SHP77 treated with DMSO at 0.1 percent for 48 hours (cell line): ENCODE measurements around the gene FKBP1B.
A peak's percentile ranks its signal among the peaks of the same experiment; 100 is the strongest.
"Not testable (repeated sequence)": the region's sequence is repeated elsewhere in the genome, so short reads cannot be mapped to it uniquely, and the experiment has no call there.

Source experiments
- DNase-seq: peaks from one replicate; lab custom pipeline; 2025; lab: John Stamatoyannopoulos, UW

Gene FKBP1B

DNA sequence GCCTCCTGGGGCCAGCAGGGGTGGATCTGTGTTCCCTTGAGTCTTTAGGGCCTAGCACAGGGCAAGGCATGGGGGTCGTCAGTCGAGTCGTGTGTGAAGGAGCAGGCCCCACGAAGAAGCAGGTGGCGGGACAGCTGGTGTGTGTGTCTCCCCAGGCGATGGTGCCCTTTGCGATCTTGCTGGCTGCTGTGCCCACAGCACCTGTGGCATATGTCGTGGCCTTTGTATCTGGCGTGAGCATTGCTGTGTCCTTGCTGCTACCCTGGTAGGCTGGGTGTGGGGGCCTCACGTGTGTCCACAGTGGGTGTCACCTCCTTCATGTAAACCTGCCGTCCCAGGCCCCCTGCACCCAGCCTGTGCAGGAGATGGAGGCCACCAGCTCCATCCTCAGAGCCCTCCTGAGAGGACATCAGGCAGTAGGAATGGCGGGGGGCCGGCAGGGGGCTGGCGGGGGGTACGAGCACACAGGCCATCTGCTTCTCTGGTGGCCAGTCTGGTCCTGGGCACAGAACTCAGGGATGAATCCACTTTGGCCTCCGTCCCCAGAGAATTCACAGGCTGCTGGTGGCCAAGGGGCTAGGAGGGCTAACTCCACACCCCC is 26.5 kb upstream of the FKBP1B start:
- DNase-seq = no peak

DNA sequence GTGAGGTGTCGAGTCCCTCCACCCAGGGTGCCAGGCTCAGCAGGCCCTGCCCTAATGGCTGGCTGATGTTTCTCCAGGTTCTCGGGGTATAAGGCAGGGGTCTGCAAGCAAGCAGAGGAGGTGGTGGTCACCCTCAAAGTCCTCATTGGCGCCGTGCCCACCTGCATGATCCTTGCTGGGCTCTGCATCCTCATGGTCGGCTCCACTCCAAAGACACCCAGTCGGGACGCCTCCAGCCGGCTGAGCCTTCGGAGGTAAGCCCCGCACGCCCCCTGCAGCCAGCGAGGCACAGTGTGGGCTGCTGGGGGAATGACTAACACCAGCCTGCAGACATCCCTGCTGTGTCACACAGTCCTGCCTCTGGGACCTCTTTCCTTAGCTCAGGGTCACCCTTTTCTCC is 25.5 kb upstream of the FKBP1B start:
- DNase-seq = no peak

DNA sequence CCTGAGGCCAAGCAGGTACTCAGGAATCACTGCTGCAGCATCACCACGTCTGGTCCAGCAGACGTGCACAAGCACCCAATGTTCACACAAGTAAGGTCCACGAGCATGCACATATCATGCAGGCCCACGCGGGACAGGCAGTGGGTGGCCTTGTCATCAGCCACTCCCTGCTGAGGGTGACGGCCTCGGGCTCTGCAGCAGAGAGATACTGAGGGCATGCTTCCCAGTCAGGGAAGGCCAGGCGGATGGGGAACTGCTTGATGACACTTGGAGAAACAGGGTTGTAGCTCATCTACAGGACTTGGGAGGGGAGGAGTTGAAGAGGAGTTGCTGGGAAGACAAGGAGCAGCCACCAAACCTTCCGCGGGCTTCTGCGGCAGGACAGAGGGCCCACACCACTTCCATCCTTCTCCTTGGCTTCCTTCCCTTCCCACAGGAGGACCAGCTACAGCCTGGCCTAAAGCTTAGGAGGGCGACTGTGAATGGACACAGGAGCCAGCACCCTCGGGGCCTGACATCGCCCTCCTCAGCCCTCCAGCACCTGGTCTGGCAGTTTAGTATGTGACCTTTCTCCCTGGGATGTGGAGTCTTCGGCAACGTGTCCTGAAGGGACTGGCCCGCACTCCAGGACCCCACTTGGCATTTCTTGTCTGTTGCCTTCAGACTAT is 24.4 kb upstream of the FKBP1B start:
- no peak for DNase-seq

DNA sequence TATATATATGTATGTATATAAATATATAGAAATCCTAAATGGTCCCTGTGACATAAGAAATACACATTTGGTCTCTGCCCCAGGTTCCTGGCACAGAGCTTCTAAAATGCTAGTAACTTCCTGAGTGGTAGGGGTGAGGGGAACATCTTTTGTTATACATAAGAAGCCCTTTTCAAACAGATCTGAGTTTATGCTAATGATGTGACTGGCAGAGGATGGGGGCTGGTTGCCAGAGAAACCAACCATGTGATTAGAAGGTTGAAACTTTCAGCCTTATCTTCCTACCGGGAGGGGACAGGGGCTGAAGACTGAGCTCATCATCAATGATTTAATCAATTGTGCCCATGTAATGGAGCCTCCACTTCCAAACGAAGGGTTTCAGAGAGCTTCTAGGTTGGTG is 23.3 kb upstream of the FKBP1B start:
- DNase-seq = no peak

DNA sequence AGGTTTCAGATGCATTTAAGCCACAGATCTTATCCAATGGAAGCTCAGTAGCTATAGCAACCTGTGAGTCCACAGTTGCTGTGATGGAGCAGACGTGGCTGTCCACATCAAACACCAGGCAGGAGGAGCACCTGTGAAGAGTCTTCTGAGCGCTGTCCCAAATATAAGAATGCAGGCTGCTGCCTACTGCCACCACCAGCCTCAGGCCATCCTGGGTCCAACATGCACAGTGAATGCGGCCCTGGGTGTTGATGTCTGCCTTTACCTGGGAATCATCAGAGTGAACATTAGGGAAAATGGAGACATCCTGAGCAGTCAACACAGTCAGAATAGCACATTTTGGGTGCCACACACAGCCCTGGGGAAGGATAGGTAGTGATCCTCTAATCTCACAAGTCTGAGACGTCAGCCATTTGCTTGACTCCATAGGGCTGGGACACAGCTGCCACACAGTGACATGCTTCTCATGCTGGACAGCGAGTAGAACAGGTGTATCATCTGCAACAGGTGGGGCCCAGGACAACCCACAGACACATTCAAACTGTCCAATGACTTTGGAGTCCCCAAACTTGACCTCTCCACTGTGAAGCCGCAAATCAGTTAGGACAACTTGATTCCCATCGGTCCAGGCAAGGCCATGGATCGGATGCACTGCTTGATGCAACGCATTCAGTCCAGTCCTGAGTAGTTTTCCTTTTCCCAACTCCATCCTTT is 10.6 kb upstream of the FKBP1B start:
- DNase-seq = no peak

DNA sequence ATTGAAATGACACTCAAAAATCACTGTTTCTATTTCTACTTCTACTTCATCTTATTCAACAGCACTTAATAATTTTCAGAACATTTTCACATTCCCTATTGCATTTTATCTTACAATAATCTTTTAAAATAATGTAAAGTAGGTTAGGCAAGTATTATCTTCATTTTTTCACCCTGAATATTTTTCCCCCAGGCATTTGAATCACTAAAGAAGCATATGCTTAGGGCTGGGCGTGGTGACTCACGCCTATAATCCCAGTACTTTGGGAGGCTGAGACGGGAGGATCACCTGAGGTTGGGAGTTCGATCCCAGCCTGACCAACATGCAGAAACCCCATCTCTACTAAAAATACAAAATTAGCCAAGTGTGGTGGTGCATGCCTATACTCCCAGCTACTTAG is 9.0 kb upstream of the FKBP1B start:
- no peak for DNase-seq

DNA sequence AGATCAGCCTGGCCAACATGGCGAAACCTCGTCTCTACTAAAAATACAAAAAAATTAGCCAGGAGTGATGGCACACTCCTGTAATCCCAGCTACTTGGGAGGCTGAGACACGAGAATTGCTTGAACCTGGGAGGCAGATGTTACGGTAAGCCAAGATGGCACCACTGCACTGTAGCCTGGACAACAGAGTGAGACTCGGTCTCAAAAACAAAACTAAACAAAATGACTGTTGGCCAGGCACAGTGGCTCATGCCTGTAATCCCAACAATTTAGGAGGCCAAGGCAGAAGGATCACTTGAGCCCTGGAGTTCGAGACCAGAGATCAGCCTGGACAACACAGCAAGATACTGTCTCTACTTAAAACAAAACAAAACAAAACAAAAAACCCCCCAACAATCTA is 6.4 kb upstream of the FKBP1B start:
- not testable (repeated sequence) for DNase-seq

DNA sequence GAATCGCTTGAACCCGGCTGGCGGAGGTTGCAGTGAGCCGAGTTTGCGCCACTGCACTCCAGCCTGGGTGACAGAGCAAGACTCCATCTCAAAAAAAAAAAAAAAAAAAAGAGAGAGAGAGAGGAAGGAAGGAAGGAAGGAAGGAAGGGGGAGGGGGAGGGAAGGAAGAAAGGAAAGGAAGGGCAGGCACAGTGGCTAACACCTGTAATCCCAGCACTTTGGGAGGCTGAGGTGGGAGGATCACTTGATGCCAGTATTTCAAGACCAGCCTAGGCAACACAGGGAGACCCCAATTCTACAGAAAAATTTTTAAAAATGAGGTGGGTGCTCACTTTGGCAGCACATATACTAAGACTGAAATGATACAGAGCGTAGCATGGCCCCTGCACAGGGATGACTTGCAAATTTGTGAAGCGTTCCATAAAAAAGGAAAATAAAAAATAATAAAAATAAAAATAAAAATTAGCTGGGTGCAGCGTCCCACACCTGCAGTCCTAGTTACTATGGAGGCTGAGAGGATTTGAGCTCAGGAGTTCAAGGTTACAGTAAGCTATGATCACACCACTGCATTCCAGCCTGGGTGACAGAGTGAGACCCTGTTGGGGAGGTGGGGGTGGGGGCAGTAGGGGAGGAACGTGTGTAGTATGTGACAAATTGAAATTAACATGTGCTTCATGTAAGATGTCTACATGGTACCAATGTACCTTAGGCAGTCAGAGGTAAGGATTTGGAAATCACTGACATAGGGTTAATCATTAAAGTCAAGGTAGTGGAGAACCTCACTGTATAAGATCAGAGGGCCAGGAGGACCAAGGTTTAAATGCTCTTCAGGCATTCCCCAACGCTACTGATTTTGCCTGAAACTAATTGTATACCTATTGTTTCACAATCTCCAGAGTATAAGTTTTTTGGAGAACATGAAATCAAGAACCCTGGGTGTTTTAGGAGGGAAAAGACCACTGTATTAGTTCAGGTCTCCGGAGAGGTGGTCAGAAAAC is 3.7 kb upstream of the FKBP1B start:
- DNase-seq = no peak

DNA sequence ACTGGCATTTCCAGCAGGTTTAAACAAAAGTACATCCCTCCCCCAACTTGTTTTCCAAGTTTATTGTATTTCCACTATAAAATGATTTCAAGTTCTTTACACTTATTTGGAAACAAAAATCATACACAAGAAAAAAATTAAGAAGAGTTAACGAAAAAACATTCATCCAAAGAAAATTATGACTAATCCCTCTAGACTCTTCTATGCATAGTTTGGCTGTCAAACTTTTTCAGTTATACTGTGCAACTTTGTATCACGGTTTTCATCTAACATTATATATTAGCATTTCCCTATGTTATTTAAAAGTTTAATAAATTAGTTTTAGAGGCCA is 3.0 kb upstream of the FKBP1B start:
- DNase-seq = no peak

DNA sequence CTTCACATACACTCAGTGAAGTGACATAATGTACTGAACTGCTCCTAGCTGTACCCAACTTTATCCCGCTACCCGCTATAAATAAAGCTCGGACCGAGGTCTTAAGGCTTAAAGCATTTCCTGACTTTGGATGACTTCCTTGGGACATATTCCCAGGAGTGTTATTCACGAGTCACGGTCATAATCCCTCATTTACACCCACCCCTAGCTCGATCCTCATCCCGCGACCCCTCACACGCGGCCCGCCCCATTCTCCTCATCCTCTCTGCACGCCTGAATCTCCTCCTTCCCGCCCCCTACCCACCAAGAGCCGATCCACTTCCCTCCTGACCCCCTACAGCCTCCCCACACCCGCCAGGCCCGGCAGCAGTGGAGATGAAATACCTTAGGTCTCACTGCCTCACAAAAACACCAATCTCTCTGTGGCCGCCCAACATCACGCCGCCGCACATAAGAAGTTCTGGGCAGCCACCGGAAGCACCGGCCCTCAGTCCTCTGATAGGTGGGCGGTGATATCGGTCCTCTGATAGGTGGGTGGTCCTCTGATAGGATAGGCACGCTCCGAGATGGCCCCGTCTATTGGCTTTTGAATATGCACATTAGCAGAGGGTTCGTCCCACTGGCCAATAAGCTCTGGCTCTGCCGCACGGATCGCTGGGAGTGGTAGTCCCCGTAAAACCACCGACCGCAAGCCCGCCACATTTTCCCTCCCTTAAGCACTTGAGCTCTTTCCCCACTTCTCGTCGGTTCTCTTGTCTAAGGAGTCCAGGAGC is 2.4 kb upstream of the FKBP1B start, which contains the start of gene WDCP:
Gene WDCP (minus strand): TSS at position 462 of the 773 bp plus-strand sequence. CDS start 7,897 bp downstream, outside the sequence.
- peak; percentile 98 for DNase-seq

DNA sequence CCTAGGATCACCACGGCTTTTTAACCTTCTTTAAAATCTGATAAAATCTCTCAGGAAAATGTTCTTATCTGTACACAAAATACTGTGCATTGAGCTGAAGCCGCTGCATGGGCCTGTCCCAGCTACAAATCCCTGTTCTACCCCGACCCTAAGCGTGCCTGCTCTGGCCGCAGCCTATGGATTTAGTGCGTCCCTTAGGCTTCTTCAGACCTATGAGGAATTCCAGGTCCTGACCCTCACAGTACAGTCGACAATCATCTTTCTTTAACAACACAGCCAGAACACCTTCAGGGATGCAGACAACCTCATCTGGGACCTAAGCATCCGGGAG is 1.9 kb upstream of the FKBP1B start:
- no peak for DNase-seq

DNA sequence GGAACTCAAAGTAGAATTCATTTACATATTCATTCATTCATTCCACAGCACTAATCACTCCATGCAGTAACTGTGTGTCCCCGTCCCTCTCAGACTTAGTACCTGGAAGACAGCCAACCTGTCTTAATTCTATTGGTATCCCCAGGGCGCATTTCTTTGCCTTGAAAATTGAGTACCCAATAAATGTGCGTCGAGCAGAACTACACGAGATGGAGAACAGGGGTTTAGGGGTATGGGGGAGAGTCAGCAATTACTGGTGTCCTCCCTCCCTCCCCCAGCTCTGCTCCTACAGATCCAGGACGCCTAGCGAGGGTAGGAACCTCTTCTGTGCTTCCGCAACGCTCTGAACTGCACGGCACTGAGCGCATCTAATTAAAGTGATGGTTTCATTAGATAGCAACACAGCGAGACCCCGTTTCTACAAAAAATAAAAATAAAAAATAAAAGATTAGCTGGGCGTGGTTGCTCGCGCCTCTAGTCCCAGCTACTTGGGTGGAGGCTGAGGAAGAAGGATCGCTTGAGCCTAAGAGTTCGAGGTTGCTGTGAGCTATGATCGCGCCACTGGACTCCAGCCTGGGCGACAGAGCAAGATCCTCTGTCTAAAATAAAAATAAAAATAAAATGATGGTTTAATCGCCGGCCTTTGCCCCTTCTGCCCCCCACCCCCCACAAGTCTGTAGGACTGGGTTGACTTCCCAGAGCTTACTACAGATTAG is 614 bp upstream of the FKBP1B start:
- no peak for DNase-seq

DNA sequence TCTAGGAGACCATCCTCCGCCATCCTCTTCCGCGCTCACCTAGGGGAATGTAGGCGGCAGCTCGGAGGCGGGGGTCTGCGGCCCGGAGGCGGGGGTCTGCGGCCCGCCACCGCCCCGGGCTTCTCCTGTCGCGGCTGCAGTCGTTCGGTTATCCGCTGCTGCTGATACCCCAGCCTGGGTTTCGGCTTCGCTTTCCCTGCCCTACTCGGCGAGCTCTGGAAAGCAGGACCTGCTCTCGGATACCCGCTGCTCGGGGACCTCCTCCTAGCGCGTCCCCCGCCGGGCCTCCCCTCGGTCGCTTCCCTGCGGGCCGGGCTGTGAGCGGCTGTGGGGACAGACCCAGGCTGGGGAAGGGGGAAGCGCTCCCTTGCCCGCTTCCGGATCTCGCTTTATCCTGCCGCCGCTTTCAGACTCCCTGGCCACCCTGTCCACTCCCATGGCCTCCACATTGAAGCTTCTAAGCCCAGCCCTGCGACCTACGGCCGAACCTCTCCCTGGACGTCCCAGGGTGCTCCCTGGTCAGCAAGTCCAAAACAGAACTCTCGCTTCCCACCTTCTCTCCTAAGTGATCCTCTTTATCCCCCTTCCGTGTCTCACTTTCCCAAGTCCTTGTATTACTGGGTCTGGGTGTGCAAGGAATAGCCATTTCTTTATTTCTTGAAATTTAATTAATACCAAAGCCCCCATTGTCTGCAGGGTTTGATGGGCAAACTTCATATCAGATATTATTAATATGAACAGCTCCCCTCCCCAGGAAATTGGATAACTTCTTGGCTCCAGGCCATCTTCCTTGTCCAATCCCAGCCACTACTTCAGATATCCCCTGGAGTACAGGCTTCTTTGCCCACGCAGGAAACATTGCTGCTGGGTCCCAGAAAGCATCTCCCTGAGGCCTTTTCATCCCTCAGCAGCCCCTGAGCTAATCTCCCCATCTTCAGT is 769 bp downstream of the FKBP1B start:
- DNase-seq = no peak

DNA sequence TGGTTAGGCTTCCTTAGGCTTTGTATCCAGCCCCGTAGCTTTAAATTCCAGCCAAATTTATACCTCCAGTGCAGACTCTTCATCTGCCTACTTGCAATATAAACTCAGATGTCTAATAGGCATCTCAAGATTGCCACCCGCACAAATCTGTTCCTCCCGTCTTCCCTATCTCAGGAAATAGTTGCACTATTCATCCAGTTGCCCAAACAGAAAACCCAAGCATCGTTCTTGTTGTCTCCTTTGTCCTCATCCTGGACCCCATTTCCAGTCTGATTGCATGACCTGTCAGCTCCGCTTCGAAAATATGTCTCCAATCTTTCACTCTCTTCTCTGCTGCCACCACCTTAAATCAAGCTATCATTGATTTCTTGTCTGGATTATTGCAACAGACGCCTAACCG is 2.3 kb downstream of the FKBP1B start:
- no peak for DNase-seq

DNA sequence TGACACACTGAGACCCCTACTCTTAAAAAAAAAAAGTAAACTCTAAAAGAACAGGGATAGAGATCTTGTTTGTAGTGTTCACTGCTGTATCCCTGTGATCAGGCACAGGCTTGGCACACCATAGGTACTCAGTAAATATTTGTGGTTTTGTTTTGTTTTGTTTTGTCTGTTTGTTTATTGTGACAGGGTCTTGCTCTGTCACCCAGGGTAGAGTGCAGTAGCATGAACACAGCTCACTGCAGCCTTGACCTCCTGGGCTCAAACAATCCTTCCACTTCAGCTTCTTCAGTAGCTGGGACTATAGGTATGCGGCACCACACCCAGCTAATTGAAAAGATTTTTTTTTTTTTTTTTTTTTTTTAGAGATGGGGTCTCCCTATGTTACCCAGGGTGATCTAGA is 3.4 kb downstream of the FKBP1B start:
- no peak for DNase-seq

DNA sequence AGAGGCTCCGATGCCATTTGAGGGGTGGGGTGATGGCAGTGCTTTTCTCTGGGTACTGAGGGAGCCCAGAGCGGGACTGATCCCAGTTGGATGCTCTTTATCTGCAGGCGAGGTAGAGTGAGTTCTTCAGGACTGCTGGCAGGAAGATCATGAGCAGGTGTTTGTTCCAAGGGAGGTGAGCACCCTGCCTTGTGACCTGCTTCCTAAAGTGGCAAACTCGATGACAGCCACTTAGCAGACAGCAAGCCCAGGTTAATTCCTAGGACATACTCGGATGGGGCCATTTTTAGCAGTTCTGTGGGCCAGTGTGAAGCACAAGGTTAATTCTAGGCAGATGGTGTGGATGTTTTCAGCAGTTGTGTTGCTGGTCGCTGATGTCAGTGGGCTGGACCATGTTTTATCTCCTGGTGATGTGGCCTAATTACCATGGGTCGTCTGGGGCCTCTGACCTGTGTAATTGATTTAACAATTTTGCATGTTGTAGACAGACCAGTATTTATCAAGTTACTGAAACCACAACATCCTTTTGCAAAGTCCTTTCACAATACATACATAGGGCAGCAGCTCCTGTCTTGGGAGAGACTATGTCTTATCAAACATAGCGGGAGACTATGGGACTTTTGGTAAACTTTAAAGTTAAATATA is 4.9 kb downstream of the FKBP1B start:
- no peak for DNase-seq

DNA sequence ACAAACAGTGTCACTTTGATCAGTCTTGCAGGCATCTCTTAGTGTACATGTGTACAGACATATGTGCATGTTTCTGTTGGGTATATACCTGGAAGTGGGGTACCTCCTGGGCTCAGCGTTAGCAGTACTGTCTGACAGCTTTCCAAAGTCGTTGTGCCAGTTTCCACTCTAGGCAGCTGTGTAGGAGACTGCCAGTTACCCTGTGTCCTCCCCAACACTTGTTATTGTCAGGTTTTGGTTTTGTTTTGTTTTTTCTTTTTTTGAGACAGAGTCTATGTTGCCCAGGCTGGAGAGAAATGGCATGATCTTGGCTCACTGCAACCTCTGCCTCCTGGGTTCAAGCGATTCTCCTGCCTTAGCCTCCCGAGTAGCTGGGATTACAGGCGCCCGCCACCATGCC is 6.2 kb downstream of the FKBP1B start:
- no peak for DNase-seq

DNA sequence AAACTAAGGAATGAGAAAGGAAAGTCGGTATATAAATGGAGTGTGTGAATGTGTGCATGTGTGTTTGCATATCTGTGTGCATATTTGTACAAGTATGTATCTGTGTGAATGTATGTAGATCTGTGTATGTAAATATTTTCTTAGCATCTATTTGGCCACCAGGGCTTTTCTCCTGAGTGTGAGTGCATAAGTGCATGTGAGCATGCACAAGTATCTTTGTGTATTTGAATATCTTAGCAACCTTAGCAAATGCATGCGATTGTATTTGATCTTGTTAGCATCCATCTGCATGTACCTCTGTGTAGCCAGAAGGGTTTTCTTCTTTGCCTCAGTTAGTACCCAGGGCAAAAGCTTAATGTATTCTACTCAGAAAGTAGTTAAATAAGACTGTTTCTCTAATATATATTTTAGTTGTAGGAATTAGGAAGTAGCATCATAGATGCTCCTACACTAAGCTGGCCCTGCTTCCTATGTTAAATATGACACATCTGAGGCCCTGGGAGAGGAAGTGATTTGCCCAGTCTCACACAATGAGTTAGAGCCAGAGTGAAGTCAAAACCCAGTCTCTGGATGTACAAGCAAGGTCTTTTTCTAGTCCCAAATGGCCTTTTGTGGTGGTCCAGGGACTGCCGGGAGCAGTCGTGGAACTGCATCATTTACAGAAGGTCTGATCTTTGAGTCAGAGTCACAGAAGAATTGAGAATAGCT is 9.2 kb downstream of the FKBP1B start:
- DNase-seq = no peak

DNA sequence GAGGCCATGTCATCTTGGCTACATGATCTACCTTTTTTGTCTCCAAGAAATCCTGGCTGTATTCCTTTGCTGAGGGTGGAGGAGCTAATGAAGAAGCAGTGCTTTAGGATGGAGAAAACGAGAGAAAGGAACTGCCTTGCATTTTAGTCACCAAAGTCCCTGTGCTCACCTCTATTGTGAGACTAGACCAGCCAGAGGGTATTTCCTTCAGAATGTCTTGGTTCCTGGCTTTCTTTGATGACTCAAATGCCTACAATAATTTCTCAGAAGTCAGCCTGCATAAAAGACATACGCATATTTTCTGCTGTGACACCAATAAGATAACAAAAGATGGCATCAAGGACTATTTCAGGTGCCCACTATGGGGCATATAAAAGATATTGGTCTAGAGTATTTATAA is 15.8 kb downstream of the FKBP1B start:
- DNase-seq = no peak
